LNCaP clone FGC (cell line): ENCODE data around the gene ACOX1.
A peak's percentile ranks its signal among the peaks of the same experiment; 100 is the strongest.
"Not testable (repeated sequence)": the region's sequence is repeated elsewhere in the genome, so short reads cannot be mapped to it uniquely, and the experiment has no call there.

ENCODE experiments used
- DNase-seq: peaks from one replicate; pipeline ENCODE4 v3.0.0-alpha.2; 2011; ENCODE audit warnings: low read depth
- H3K4me3 ChIP-seq: 2 replicates; pipeline ENCODE4 v1.5.1; 2011; ENCODE audit warnings: mild to moderate bottlenecking, low read depth, low read length, control low read depth
- CTCF ChIP-seq: IDR thresholded peaks from 2 replicates; pipeline ENCODE4 v1.5.1; 2012; ENCODE audit warnings: mild to moderate bottlenecking; ENCODE audit not compliant: control insufficient read depth, insufficient read depth; ENCODE audit errors: extremely low read depth

The ACOX1 gene

GRCh38 chr17:75981019-75981615 is 2.2 kb upstream of the ACOX1 start:
- no peak for DNase-seq
- no peak overlapping the region for H3K4me3 ChIP-seq
- no peak for TF ChIP-seq CTCF

- TF ChIP-seq CTCF = no peak
- DNase-seq = no peak
- H3K4me3 ChIP-seq = peak overlapping the region; percentile 93
Measured at GRCh38 chr17:75980188-75981018, 1.4 kb upstream of the ACOX1 start.

- peak overlapping the region; percentile 93 for H3K4me3 ChIP-seq
- no peak for DNase-seq
- no peak for TF ChIP-seq CTCF
Measured at GRCh38 chr17:75979705-75980187, 780 bp upstream of the ACOX1 start.

GRCh38 chr17:75976175-75976848 is 2.7 kb downstream of the ACOX1 start:
- H3K4me3 ChIP-seq = no peak overlapping the region
- no peak for TF ChIP-seq CTCF
- DNase-seq = no peak

GRCh38 chr17:75975757-75976174 is 3.2 kb downstream of the ACOX1 start:
- DNase-seq = no peak
- no peak overlapping the region for H3K4me3 ChIP-seq
- TF ChIP-seq CTCF = no peak

GRCh38 chr17:75975187-75975586 is 3.8 kb downstream of the ACOX1 start:
- not testable (repeated sequence) for H3K4me3 ChIP-seq, DNase-seq

- no peak overlapping the region for H3K4me3 ChIP-seq
- TF ChIP-seq CTCF = no peak
- DNase-seq = no peak
Measured at GRCh38 chr17:75970626-75971025, 8.3 kb downstream of the ACOX1 start.
